GM12878 (cell line): ENCODE data around the gene CUEDC1. TPM values are rescaled to one million over a fixed set of nuclear protein-coding genes. Genes with fewer than 3 reads are reported as not detected.

Experiments used
- ATAC-seq: fragments of 200-7000 bp; cut with Tn5 transposase; 3 replicates; pipeline ENCODE4 v1.9.1; 2020; ENCODE audit warnings: mild to moderate bottlenecking, moderate library complexity
- BruUV-seq: library from RNA; stranded (reverse); fragments of 400-500 nt; replicated peaks from 2 replicates; lab custom pipeline; 2021; lab: Mats Ljungman, UMichigan
- CTCF ChIA-PET: fragments of 300-600 bp; sonication (Branson Sonifier 250); formaldehyde crosslinking; extraction: SDS; loops from one replicate; lab custom pipeline; 2021; ENCODE audit warnings: inconsistent platforms; lab: Yijun Ruan, JAX
- POLR2A ChIA-PET: fragments of 350-600 bp; formaldehyde crosslinking; extraction: SDS; loops from one replicate; lab custom pipeline; 2021; ENCODE audit warnings: inconsistent platforms; lab: Charles Lee
- RAD21 ChIA-PET: fragments of 300-600 bp; sonication (Branson Sonifier 250); formaldehyde crosslinking; loops from one replicate; lab custom pipeline; 2023; ENCODE audit warnings: antibody characterized with exemption; ENCODE audit not compliant: unreplicated experiment; lab: Charles Lee
- SMC1A ChIA-PET: fragments of 300-600 bp; sonication (Branson Sonifier 250); formaldehyde crosslinking; loops from one replicate; lab custom pipeline; 2023; ENCODE audit not compliant: unreplicated experiment, uncharacterized antibody; lab: Charles Lee
- DNase-seq: peaks from one replicate; pipeline ENCODE4 v3.0.0-alpha.2; 2011; ENCODE audit warnings: low read depth, low spot score
- FAIRE-seq: peaks from 3 replicates; lab custom pipeline; 2011; peaks lifted over from hg19 to GRCh38; lab: Jason Lieb, UNC
- H2AFZ ChIP-seq: 2 replicates; pipeline ENCODE4 v1.6.0; 2011; ENCODE audit warnings: low read depth, low read length, control low read depth; ENCODE audit not compliant: control insufficient read depth
- H3K27ac ChIP-seq: 2 replicates; pipeline ENCODE4 v1.5.1; 2011; ENCODE audit warnings: control low read depth; ENCODE audit not compliant: control insufficient read depth, insufficient read depth
- H3K27me3 ChIP-seq, 2 experiments: replicated peaks in 1 of 2; 2 replicates each; pipeline versions ENCODE4 v1.6.0 to v1.6.1; 2011; ENCODE audit warnings: low read length in 1 of 2; ENCODE audit not compliant: control insufficient read depth in 2 of 2, insufficient read depth in 2 of 2
- H3K36me3 ChIP-seq, 2 experiments: 2 replicates each; pipeline ENCODE4 v1.5.1; 2011; ENCODE audit warnings: low read length in 1 of 2; ENCODE audit not compliant: control insufficient read depth in 2 of 2, insufficient read depth in 2 of 2
- H3K4me1 ChIP-seq: 2 replicates; pipeline ENCODE4 v1.6.1; 2011; ENCODE audit warnings: mild to moderate bottlenecking, low read length, moderate library complexity, mixed read lengths; ENCODE audit not compliant: control insufficient read depth, insufficient read depth
- H3K4me2 ChIP-seq: 2 replicates; pipeline ENCODE4 v1.6.0; 2011; ENCODE audit warnings: control low read depth; ENCODE audit not compliant: control insufficient read depth, insufficient read depth
- H3K4me3 ChIP-seq: fragments of 200-600 bp; sonication (generic); 2 replicates; pipeline ENCODE4 v1.5.1; 2016
- H3K79me2 ChIP-seq: 2 replicates; pipeline ENCODE4 v1.6.0; 2011; ENCODE audit warnings: low read length; ENCODE audit not compliant: control insufficient read depth, insufficient read depth
- H3K9ac ChIP-seq: 2 replicates; pipeline ENCODE4 v1.8.0; 2011; ENCODE audit warnings: low read length, control low read depth, mixed read lengths; ENCODE audit not compliant: control insufficient read depth, insufficient read depth
- H3K9me3 ChIP-seq: replicated peaks from 3 replicates; pipeline ENCODE4 v1.5.1; 2011; ENCODE audit warnings: mild to moderate bottlenecking, low read length; ENCODE audit not compliant: control insufficient read depth, insufficient read depth
- H4K20me1 ChIP-seq: 2 replicates; pipeline ENCODE4 v1.6.0; 2011; ENCODE audit not compliant: control insufficient read depth, insufficient read depth
- ATF2 ChIP-seq: IDR thresholded peaks from 2 replicates; pipeline ENCODE4 v1.6.1; 2012; ENCODE audit warnings: low read length, inconsistent platforms
- CHD2 ChIP-seq: IDR thresholded peaks from 2 replicates; pipeline ENCODE4 v1.6.1; 2011; ENCODE audit warnings: low read depth, low read length, improper control_type of control experiment, borderline replicate concordance
- MEF2A ChIP-seq: IDR thresholded peaks from 2 replicates; pipeline ENCODE4 v1.6.1; 2011; ENCODE audit warnings: low read depth, mild to moderate bottlenecking, low read length, moderate library complexity; ENCODE audit not compliant: insufficient read depth
- MTA3 ChIP-seq: IDR thresholded peaks from 2 replicates; pipeline ENCODE4 v1.6.1; 2012; ENCODE audit warnings: low read length, inconsistent platforms, borderline replicate concordance
- WGBS: methylation state at CpG from one replicate; pipeline ENCODE4 v1.1.6; 2016; ENCODE audit warnings: low lambda C conversion rate; ENCODE audit not compliant: insufficient replicate concordance, insufficient coverage; ENCODE audit errors: missing lambda C conversion rate; 5-methylcytosine and 5-hydroxymethylcytosine counted together
- in situ Hi-C: fragments of 300-500 bp; cut with MboI; formaldehyde crosslinking; loops from 9 replicates; pipeline ENCODE4 v1.14.3; 2018; ENCODE audit warnings: mixed read lengths
- intact Hi-C: fragments of 100-400 bp; cut with micrococcal nuclease; formaldehyde crosslinking; loops from one replicate; pipeline ENCODE4 v1.14.2; 2022; ENCODE audit not compliant: unreplicated experiment
- polyA plus RNA-seq, 11 experiments: library from polyadenylated mRNA; depleted of rRNA in 4 of 11; unstranded in 6 of 11; stranded (reverse) in 5 of 11; fragments of >200 nt; fragmentation: Nextera tagmentation in 4 of 11; fragmentation: Illumina TruSeq in 1 of 11; extraction: Ambion mirVana in 4 of 11; extraction: Trizol in 1 of 11; gene quantifications; 1 replicate in 1 of 11; 2 replicates in 10 of 11; pipeline versions ENCODE4 v1.2.1 to v1.2.3, GENCODE V29; 2011 to 2016; ENCODE audit warnings: inconsistent platforms in 2 of 11, missing spikeins in 2 of 11, low read depth in 1 of 11
- total RNA-seq, 4 experiments: library from RNA; depleted of rRNA in 3 of 4; stranded (reverse); fragments of >200 nt in 3 of 4; fragmentation: Illumina TruSeq in 1 of 4; extraction: Trizol in 1 of 4; gene quantifications; 2 replicates each; pipeline versions ENCODE4 v1.2.1 to v1.2.3, GENCODE V29; 2013 to 2021

Gene CUEDC1
- total and polyA plus RNA-seq, 10 of the 15 experiments (the other 5 are each of a cell fraction or from before 2014, with no cell fraction given): 0.24 to 7.4 (median 1.8) TPM

DNA sequence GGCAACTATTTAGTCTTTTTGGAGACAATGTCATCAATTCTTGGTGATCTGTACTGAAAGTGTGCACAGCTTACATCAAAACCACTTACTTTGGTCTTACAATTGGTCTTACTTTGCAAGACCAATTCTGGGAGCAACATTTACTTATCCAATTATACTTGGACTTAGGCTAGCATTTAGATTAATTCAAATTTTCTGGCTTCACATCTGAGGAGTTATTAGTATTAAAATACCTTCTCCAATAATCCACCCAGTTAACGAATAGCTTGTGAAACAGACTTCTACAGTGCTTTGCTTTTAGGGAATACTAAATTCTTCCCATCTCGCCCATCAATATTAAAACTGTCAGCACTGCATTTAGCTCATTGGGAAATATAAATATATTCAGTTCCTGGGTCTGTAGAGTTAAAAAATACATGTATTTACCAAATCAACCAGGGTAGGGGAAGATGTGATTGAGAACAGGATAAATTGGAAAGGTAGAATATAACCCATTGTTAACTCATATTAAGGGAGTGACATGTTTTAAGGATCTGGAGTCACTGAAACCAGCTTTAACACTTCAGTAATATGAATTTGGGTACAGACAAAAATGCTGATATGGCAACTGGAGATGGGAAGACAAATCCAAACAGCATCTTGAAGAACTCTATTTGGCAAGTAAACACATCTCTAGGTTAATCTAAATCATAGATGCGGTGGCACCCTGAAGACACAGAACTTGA lies 42.0 kb upstream of the CUEDC1 start:
- H3K4me2 ChIP-seq: no peak overlapping the region
- H3K27ac ChIP-seq: no peak overlapping the region
- intact Hi-C loops: no loop called here
- H3K79me2 ChIP-seq: peaks cover 12% of the 10 kb centered on the region
- RAD21 ChIA-PET: interaction anchor here (1.1 to 12.2 kb wide), 13 partner anchors 9 to 139 kb away, joined by 3 to 239 read pairs (median 8); partner anchors contain the start of genes SRSF1 and VEZF1
- SMC1A ChIA-PET: interaction anchor here (0.7 to 12.0 kb wide), 14 partner anchors 9 to 148 kb away, joined by 3 to 341 read pairs (median 12); partner anchors contain the start of genes CUEDC1, MRPS23 and SRSF1
- peaks cover 0 to 21% of the 10 kb centered on the region in 2 experiments; a peak in 3 of 4 replicates for H3K36me3 ChIP-seq
- ATAC-seq (no peak), DNase-seq (no peak), FAIRE-seq (no peak)
- H3K9me3 ChIP-seq: no peaks in the 10 kb centered on the region
- BruUV-seq: no TSS peak
- in situ Hi-C loops: loop anchor here (5.0 to 10.0 kb wide), 2 partner anchors 102 to 145 kb away; partner anchors contain the start of gene MRPS23
- no peak overlapping the region for H2AFZ ChIP-seq
- 96% methylated on average over 3 of the region's 3 CpGs for WGBS
- POLR2A ChIA-PET: interaction anchor here (0.6 to 2.2 kb wide), 8 partner anchors 10 to 138 kb away, joined by 3 to 9 read pairs (median 3); partner anchors contain the start of gene SRSF1
- H3K4me3 ChIP-seq: no peak overlapping the region
- H3K4me1 ChIP-seq: peaks cover 22% of the 10 kb centered on the region
- CTCF ChIA-PET: interaction anchor here (1.3 to 19.6 kb wide), 15 partner anchors 8 to 164 kb away, joined by 3 to 708 read pairs (median 21); partner anchors contain the start of genes MRPS23, SRSF1 and VEZF1
- TF ChIP-seq MTA3 (peak; percentile 4; the same call in 1 of the 2 replicates), MEF2A (no peak), CHD2 (no peak), ATF2 (peak; percentile 37; the same call in 1 of the 2 replicates)
- no peaks in the 10 kb centered on the region for H3K27me3 ChIP-seq
- no peaks in the 10 kb centered on the region for H4K20me1 ChIP-seq
- no peak overlapping the region for H3K9ac ChIP-seq
